ENCODE data around the gene CPT1C. TPM values are rescaled to one million over a fixed set of nuclear protein-coding genes. Genes with fewer than 3 reads are reported as not detected.

Gene CPT1C
- total and polyA plus RNA-seq, 2 of the 8 experiments (the other 6 are each of a cell fraction or from before 2014, with no cell fraction given) = 79.6 to 91.8 TPM

DNA sequence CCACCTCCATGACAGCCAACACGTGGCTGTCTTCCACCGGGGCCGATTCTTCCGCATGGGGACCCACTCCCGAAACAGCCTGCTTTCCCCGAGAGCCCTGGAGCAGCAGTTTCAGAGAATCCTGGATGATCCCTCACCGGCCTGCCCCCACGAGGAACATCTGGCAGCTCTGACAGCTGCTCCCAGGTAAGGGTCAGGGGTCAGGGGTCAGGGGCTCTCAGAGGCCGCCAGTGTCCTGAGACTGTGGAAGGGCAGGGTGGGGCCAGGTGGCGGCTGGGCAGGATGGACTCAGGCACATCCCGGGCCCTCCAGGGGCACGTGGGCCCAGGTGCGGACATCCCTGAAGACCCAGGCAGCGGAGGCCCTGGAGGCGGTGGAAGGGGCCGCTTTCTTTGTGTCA is 15.0 kb downstream of the CPT1C start (continued):
- TF ChIP-seq, protein P1, sequence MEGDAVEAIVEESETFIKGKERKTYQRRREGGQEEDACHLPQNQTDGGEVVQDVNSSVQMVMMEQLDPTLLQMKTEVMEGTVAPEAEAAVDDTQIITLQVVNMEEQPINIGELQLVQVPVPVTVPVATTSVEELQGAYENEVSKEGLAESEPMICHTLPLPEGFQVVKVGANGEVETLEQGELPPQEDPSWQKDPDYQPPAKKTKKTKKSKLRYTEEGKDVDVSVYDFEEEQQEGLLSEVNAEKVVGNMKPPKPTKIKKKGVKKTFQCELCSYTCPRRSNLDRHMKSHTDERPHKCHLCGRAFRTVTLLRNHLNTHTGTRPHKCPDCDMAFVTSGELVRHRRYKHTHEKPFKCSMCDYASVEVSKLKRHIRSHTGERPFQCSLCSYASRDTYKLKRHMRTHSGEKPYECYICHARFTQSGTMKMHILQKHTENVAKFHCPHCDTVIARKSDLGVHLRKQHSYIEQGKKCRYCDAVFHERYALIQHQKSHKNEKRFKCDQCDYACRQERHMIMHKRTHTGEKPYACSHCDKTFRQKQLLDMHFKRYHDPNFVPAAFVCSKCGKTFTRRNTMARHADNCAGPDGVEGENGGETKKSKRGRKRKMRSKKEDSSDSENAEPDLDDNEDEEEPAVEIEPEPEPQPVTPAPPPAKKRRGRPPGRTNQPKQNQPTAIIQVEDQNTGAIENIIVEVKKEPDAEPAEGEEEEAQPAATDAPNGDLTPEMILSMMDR (IDR thresholded peaks at IDR 0.05; ENCODE audit: control extremely low read depth in 1 of 3, insufficient read depth in 1 of 3, low read depth in 1 of 3, low read length in 3 of 3) = no peak

Data from H1 (cell line).